GM23338 (cell line): ENCODE data around the gene FKBP10. TPM values are rescaled to one million over a fixed set of nuclear protein-coding genes. Genes with fewer than 3 reads are reported as not detected.

Experiments used
- ATAC-seq: fragments of 200-7000 bp; cut with Tn5 transposase; 3 replicates; pipeline ENCODE4 v1.9.1; 2020
- DNase-seq: peaks from one replicate; pipeline ENCODE4 v3.0.0-alpha.2; 2015; ENCODE audit warnings: low spot score
- H2AFZ ChIP-seq: fragments of 200-600 bp; sonication (generic); 2 replicates; pipeline ENCODE4 v1.8.0; 2016; ENCODE audit warnings: antibody characterized with exemption, mild to moderate bottlenecking, moderate library complexity
- H3F3A ChIP-seq: fragments of 200-600 bp; sonication (generic); replicated peaks from 2 replicates; pipeline ENCODE4 v1.8.0; 2017; ENCODE audit warnings: antibody characterized with exemption, mixed run types, low read depth
- H3K27ac ChIP-seq: fragments of 200-600 bp; sonication (generic); 2 replicates; pipeline ENCODE4 v1.6.1; 2016; ENCODE audit warnings: low read depth
- H3K27me3 ChIP-seq: fragments of 200-600 bp; sonication (generic); 2 replicates; pipeline ENCODE4 v1.8.0; 2016; ENCODE audit warnings: mild to moderate bottlenecking, mixed run types, moderate library complexity; ENCODE audit not compliant: insufficient read depth
- H3K36me3 ChIP-seq: fragments of 200-600 bp; sonication (generic); 2 replicates; pipeline ENCODE4 v1.8.0; 2016; ENCODE audit warnings: mild to moderate bottlenecking; ENCODE audit not compliant: insufficient read depth
- H3K4me1 ChIP-seq: fragments of 200-600 bp; sonication (generic); 2 replicates; pipeline ENCODE4 v1.8.0; 2016; ENCODE audit warnings: mild to moderate bottlenecking, moderate library complexity; ENCODE audit not compliant: insufficient read depth
- H3K4me2 ChIP-seq: fragments of 200-600 bp; sonication (generic); 2 replicates; pipeline ENCODE4 v1.7.1; 2017; ENCODE audit warnings: mixed run types
- H3K4me3 ChIP-seq: fragments of 200-600 bp; sonication (generic); 2 replicates; pipeline ENCODE4 v1.6.1; 2016; ENCODE audit warnings: mixed run types
- H3K79me2 ChIP-seq: fragments of 200-600 bp; sonication (generic); replicated peaks from 2 replicates; pipeline ENCODE4 v1.8.0; 2017; ENCODE audit warnings: mild to moderate bottlenecking; ENCODE audit not compliant: insufficient read depth
- H3K9me2 ChIP-seq: fragments of 200-600 bp; sonication (generic); 2 replicates; pipeline ENCODE4 v1.8.0; 2017; ENCODE audit not compliant: insufficient read depth
- H4K20me1 ChIP-seq: fragments of 200-600 bp; sonication (generic); replicated peaks from 2 replicates; pipeline ENCODE4 v1.8.0; 2017; ENCODE audit warnings: mild to moderate bottlenecking; ENCODE audit not compliant: insufficient read depth
- H3K27ac Mint-ChIP-seq: 2 replicates; pipeline ENCODE4 v1.8.0; 2020; ENCODE audit warnings: inconsistent platforms, mild to moderate bottlenecking, moderate library complexity, mixed read lengths
- H3K27me3 Mint-ChIP-seq: 3 replicates; pipeline ENCODE4 v1.8.0; 2022; ENCODE audit warnings: low read depth, mild to moderate bottlenecking, moderate library complexity, mixed read lengths, inconsistent platforms; ENCODE audit not compliant: insufficient read depth, poor library complexity
- H3K36me3 Mint-ChIP-seq: 3 replicates; pipeline ENCODE4 v1.8.0; 2021; ENCODE audit warnings: low read depth, mild to moderate bottlenecking, inconsistent platforms, moderate library complexity, mixed read lengths
- H3K4me1 Mint-ChIP-seq: 3 replicates; pipeline ENCODE4 v1.8.0; 2020; ENCODE audit warnings: mild to moderate bottlenecking, inconsistent platforms, mixed read lengths
- H3K4me3 Mint-ChIP-seq: 3 replicates; pipeline ENCODE4 v1.8.0; 2021; ENCODE audit warnings: moderate library complexity, mild to moderate bottlenecking, inconsistent platforms, mixed read lengths
- H3K9me3 Mint-ChIP-seq: 3 replicates; pipeline ENCODE4 v1.8.0; 2020; ENCODE audit warnings: moderate library complexity, mild to moderate bottlenecking, inconsistent platforms, mixed read lengths
- ETS1 ChIP-seq: IDR thresholded peaks from 2 replicates; pipeline ENCODE4 v1.6.1; 2016; ENCODE audit warnings: antibody characterized with exemption
- EZH2phosphoT487 ChIP-seq: fragments of 200-600 bp; sonication (generic); IDR thresholded peaks from one replicate; pipeline ENCODE4 v1.8.1; 2018; ENCODE audit warnings: antibody characterized with exemption; ENCODE audit not compliant: unreplicated experiment
- POLR2AphosphoS5 ChIP-seq: IDR thresholded peaks from 2 replicates; pipeline ENCODE4 v1.6.1; 2016; ENCODE audit warnings: antibody characterized with exemption, low read depth
- REST ChIP-seq: IDR thresholded peaks from one replicate; pipeline ENCODE4 v1.6.1; 2018; ENCODE audit warnings: antibody characterized with exemption; ENCODE audit not compliant: unreplicated experiment
- ZNF462 ChIP-seq: fragments of 250-450 bp; sonication (Bioruptor Pico); IDR thresholded peaks from 2 replicates; pipeline ENCODE4 v1.5.0; 2020; ENCODE audit warnings: mild to moderate bottlenecking, moderate library complexity
- long read RNA-seq: library from polyadenylated mRNA; unstranded; transcript quantifications from one replicate; pipeline ENCODE4 v2.0.0, GENCODE V29; 2020; ENCODE audit not compliant: unreplicated experiment
- polyA plus RNA-seq: library from polyadenylated mRNA; unstranded; fragments of >200 nt; fragmentation: Nextera tagmentation; extraction: Ambion mirVana; gene quantifications from 2 replicates; pipeline ENCODE4 v1.2.1, GENCODE V29; 2016
- total RNA-seq: library from RNA; depleted of rRNA; stranded (reverse); fragments of >200 nt; shearing (Covaris generic); gene quantifications from 2 replicates; pipeline ENCODE4 v1.2.3, GENCODE V29; 2014; rRNA removed

FKBP10 gene
- total RNA-seq (137 and 151 TPM in 2 replicates), polyA plus RNA-seq (26.2 and 32.2 TPM in 2 replicates)
- long read RNA-seq, partial matches to known transcripts = 18 of 21 reads
- long read RNA-seq, other reads (novel, unspliced or antisense) = 3 of 21 reads

- H3K27ac ChIP-seq = peak within 1 kb of the TSS; percentile 67
- ATAC-seq = peak; percentile 60
- H3K4me3 Mint-ChIP-seq = peak within 1 kb of the TSS; percentile 93
These were observed at the start of gene FKBP10 for GRCh38 chr17:41812381-41813151. Gene FKBP10, plus strand, starts transcription at chr17:41813004. Its CDS starts 31 bp downstream, at chr17:41813035.

More at GRCh38 chr17:41812381-41813151, at the start of gene FKBP10:
- H3K4me3 ChIP-seq = peak within 1 kb of the TSS; percentile 98
- peaks cover 12% of the 10 kb centered on the region for H3F3A ChIP-seq
- Mint-ChIP-seq H3K27ac (peak within 1 kb of the TSS; percentile 90), H3K36me3 (peaks cover 30% of the 10 kb centered on the region), H3K4me1 (peaks cover 19% of the 10 kb centered on the region), H3K9me3 (peaks cover 9% of the 10 kb centered on the region; the same call in 2 of the 3 replicates), H3K27me3 (peaks cover 22% of the 10 kb centered on the region)
- H3K36me3 ChIP-seq = no peaks in the 10 kb centered on the region
- peak within 1 kb of the TSS; percentile 98 for H3K4me2 ChIP-seq
- peak; percentile 96 for DNase-seq
- peak within 1 kb of the TSS; percentile 98 for H2AFZ ChIP-seq
- peaks cover 46% of the 10 kb centered on the region for H3K79me2 ChIP-seq
- H3K9me2 ChIP-seq = no peaks in the 10 kb centered on the region
- H3K4me1 ChIP-seq = peaks cover 28% of the 10 kb centered on the region
- H4K20me1 ChIP-seq = no peaks in the 10 kb centered on the region
- no peak for TF ChIP-seq REST
- peak; percentile 71 for TF ChIP-seq POLR2AphosphoS5
- TF ChIP-seq EZH2phosphoT487 = no peak
- peak; percentile 50 for TF ChIP-seq ETS1
- TF ChIP-seq ZNF462 = no peak
- H3K27me3 ChIP-seq = peaks cover 9% of the 10 kb centered on the region
